GM12878 (cell line): ENCODE measurements around the gene ATF7. TPM values are rescaled to one million over a fixed set of nuclear protein-coding genes. Genes with fewer than 3 reads are reported as not detected.

Experiments used
- ATAC-seq: fragments of 200-7000 bp; cut with Tn5 transposase; 3 replicates; pipeline ENCODE4 v1.9.1; 2020; ENCODE audit warnings: mild to moderate bottlenecking, moderate library complexity
- BruUV-seq: library from RNA; stranded (reverse); fragments of 400-500 nt; replicated peaks from 2 replicates; lab custom pipeline; 2021; lab: Mats Ljungman, UMichigan
- CTCF ChIA-PET: fragments of 300-600 bp; sonication (Branson Sonifier 250); formaldehyde crosslinking; extraction: SDS; loops from one replicate; lab custom pipeline; 2021; ENCODE audit warnings: inconsistent platforms; lab: Yijun Ruan, JAX
- POLR2A ChIA-PET: fragments of 350-600 bp; formaldehyde crosslinking; extraction: SDS; loops from one replicate; lab custom pipeline; 2021; ENCODE audit warnings: inconsistent platforms; lab: Charles Lee
- RAD21 ChIA-PET: fragments of 300-600 bp; sonication (Branson Sonifier 250); formaldehyde crosslinking; loops from one replicate; lab custom pipeline; 2023; ENCODE audit warnings: antibody characterized with exemption; ENCODE audit not compliant: unreplicated experiment; lab: Charles Lee
- SMC1A ChIA-PET: fragments of 300-600 bp; sonication (Branson Sonifier 250); formaldehyde crosslinking; loops from one replicate; lab custom pipeline; 2023; ENCODE audit not compliant: unreplicated experiment, uncharacterized antibody; lab: Charles Lee
- DNase-seq: peaks from one replicate; pipeline ENCODE4 v3.0.0-alpha.2; 2011; ENCODE audit warnings: low read depth, low spot score
- FAIRE-seq: peaks from 3 replicates; lab custom pipeline; 2011; peaks lifted over from hg19 to GRCh38; lab: Jason Lieb, UNC
- H2AFZ ChIP-seq: 2 replicates; pipeline ENCODE4 v1.6.0; 2011; ENCODE audit warnings: low read depth, low read length, control low read depth; ENCODE audit not compliant: control insufficient read depth
- H3K27ac ChIP-seq: 2 replicates; pipeline ENCODE4 v1.5.1; 2011; ENCODE audit warnings: control low read depth; ENCODE audit not compliant: control insufficient read depth, insufficient read depth
- H3K27me3 ChIP-seq, 2 experiments: replicated peaks in 1 of 2; 2 replicates each; pipeline versions ENCODE4 v1.6.0 to v1.6.1; 2011; ENCODE audit warnings: low read length in 1 of 2; ENCODE audit not compliant: control insufficient read depth in 2 of 2, insufficient read depth in 2 of 2
- H3K36me3 ChIP-seq, 2 experiments: 2 replicates each; pipeline ENCODE4 v1.5.1; 2011; ENCODE audit warnings: low read length in 1 of 2; ENCODE audit not compliant: control insufficient read depth in 2 of 2, insufficient read depth in 2 of 2
- H3K4me1 ChIP-seq: 2 replicates; pipeline ENCODE4 v1.6.1; 2011; ENCODE audit warnings: mild to moderate bottlenecking, low read length, moderate library complexity, mixed read lengths; ENCODE audit not compliant: control insufficient read depth, insufficient read depth
- H3K4me2 ChIP-seq: 2 replicates; pipeline ENCODE4 v1.6.0; 2011; ENCODE audit warnings: control low read depth; ENCODE audit not compliant: control insufficient read depth, insufficient read depth
- H3K4me3 ChIP-seq: fragments of 200-600 bp; sonication (generic); 2 replicates; pipeline ENCODE4 v1.5.1; 2016
- H3K79me2 ChIP-seq: 2 replicates; pipeline ENCODE4 v1.6.0; 2011; ENCODE audit warnings: low read length; ENCODE audit not compliant: control insufficient read depth, insufficient read depth
- H3K9ac ChIP-seq: 2 replicates; pipeline ENCODE4 v1.8.0; 2011; ENCODE audit warnings: low read length, control low read depth, mixed read lengths; ENCODE audit not compliant: control insufficient read depth, insufficient read depth
- H3K9me3 ChIP-seq: replicated peaks from 3 replicates; pipeline ENCODE4 v1.5.1; 2011; ENCODE audit warnings: mild to moderate bottlenecking, low read length; ENCODE audit not compliant: control insufficient read depth, insufficient read depth
- H4K20me1 ChIP-seq: 2 replicates; pipeline ENCODE4 v1.6.0; 2011; ENCODE audit not compliant: control insufficient read depth, insufficient read depth
- ASH2L ChIP-seq: fragments of 300-600, 200-600 bp; sonication (generic); IDR thresholded peaks from 2 replicates; pipeline ENCODE4 v1.6.1; 2017; ENCODE audit warnings: low read depth, mild to moderate bottlenecking, borderline replicate concordance
- CHD2 ChIP-seq: IDR thresholded peaks from 2 replicates; pipeline ENCODE4 v1.6.1; 2011; ENCODE audit warnings: low read depth, low read length, improper control_type of control experiment, borderline replicate concordance
- JUND ChIP-seq: IDR thresholded peaks from 2 replicates; pipeline ENCODE4 v1.6.1; 2012; ENCODE audit warnings: low read depth, mild to moderate bottlenecking, low read length, improper control_type of control experiment, moderate library complexity
- NBN ChIP-seq: fragments of 450-650 bp; IDR thresholded peaks from 2 replicates; pipeline ENCODE4 v1.6.1; 2016
- RAD21 ChIP-seq: IDR thresholded peaks from 2 replicates; pipeline ENCODE4 v1.6.1; 2011; ENCODE audit warnings: mild to moderate bottlenecking, low read depth, low read length, moderate library complexity; ENCODE audit not compliant: insufficient read depth
- RB1 ChIP-seq: fragments of 450-650 bp; formaldehyde crosslinking; IDR thresholded peaks from 2 replicates; pipeline ENCODE4 v1.6.1; 2017; ENCODE audit warnings: mild to moderate bottlenecking, borderline replicate concordance
- RUNX3 ChIP-seq: IDR thresholded peaks from 2 replicates; pipeline ENCODE4 v1.6.1; 2012; ENCODE audit warnings: low read length, inconsistent platforms
- SMAD5 ChIP-seq: IDR thresholded peaks from 2 replicates; pipeline ENCODE4 v1.6.1; 2016; ENCODE audit warnings: antibody characterized with exemption, low read depth
- SMARCA5 ChIP-seq: fragments of 450-650 bp; IDR thresholded peaks from 2 replicates; pipeline ENCODE4 v1.6.1; 2017; ENCODE audit warnings: mild to moderate bottlenecking
- YY1 ChIP-seq: IDR thresholded peaks from 2 replicates; pipeline ENCODE4 v1.6.1; 2011; ENCODE audit warnings: low read depth, mild to moderate bottlenecking, low read length
- ZNF24 ChIP-seq: fragments of 450-650 bp; IDR thresholded peaks from 2 replicates; pipeline ENCODE4 v1.6.1; 2017; ENCODE audit warnings: antibody characterized with exemption, mild to moderate bottlenecking
- ZNF384 ChIP-seq: IDR thresholded peaks from 2 replicates; pipeline ENCODE4 v1.6.1; 2012; ENCODE audit warnings: low read depth, mild to moderate bottlenecking, low read length, improper control_type of control experiment, borderline replicate concordance
- WGBS: methylation state at CpG from one replicate; pipeline ENCODE4 v1.1.6; 2016; ENCODE audit warnings: low lambda C conversion rate; ENCODE audit not compliant: insufficient replicate concordance, insufficient coverage; ENCODE audit errors: missing lambda C conversion rate; 5-methylcytosine and 5-hydroxymethylcytosine counted together
- in situ Hi-C: fragments of 300-500 bp; cut with MboI; formaldehyde crosslinking; loops from 9 replicates; pipeline ENCODE4 v1.14.3; 2018; ENCODE audit warnings: mixed read lengths
- intact Hi-C: fragments of 100-400 bp; cut with micrococcal nuclease; formaldehyde crosslinking; loops from one replicate; pipeline ENCODE4 v1.14.2; 2022; ENCODE audit not compliant: unreplicated experiment
- polyA plus RNA-seq, 11 experiments: library from polyadenylated mRNA; depleted of rRNA in 4 of 11; unstranded in 6 of 11; stranded (reverse) in 5 of 11; fragments of >200 nt; fragmentation: Nextera tagmentation in 4 of 11; fragmentation: Illumina TruSeq in 1 of 11; extraction: Ambion mirVana in 4 of 11; extraction: Trizol in 1 of 11; gene quantifications; 1 replicate in 1 of 11; 2 replicates in 10 of 11; pipeline versions ENCODE4 v1.2.1 to v1.2.3, GENCODE V29; 2011 to 2016; ENCODE audit warnings: inconsistent platforms in 2 of 11, missing spikeins in 2 of 11, low read depth in 1 of 11
- total RNA-seq, 4 experiments: library from RNA; depleted of rRNA in 3 of 4; stranded (reverse); fragments of >200 nt in 3 of 4; fragmentation: Illumina TruSeq in 1 of 4; extraction: Trizol in 1 of 4; gene quantifications; 2 replicates each; pipeline versions ENCODE4 v1.2.1 to v1.2.3, GENCODE V29; 2013 to 2021
- TF ChIP-seq, protein P1 (sequence below): IDR thresholded peaks from 2 replicates; pipeline ENCODE4 v1.6.1; 2011; ENCODE audit warnings: low read depth, low read length, improper control_type of control experiment, borderline replicate concordance
- TF ChIP-seq, protein P2 (sequence below): fragments of 450-650 bp; IDR thresholded peaks from 2 replicates; pipeline ENCODE4 v1.6.1; 2017; ENCODE audit warnings: mild to moderate bottlenecking, low read depth, inconsistent platforms; ENCODE audit not compliant: poor library complexity, severe bottlenecking
- TF ChIP-seq, protein P3 (sequence below): fragments of 450-650 bp; IDR thresholded peaks from 2 replicates; pipeline ENCODE4 v1.6.1; 2016; ENCODE audit warnings: mild to moderate bottlenecking
- TF ChIP-seq, protein P4 (sequence below), 3 experiments: IDR thresholded peaks in 2 of 3; conservative IDR thresholded peaks in 1 of 3; 2 replicates each; pipeline ENCODE4 v1.5.1; 2011; ENCODE audit warnings: low read depth in 3 of 3, low read length in 3 of 3, mild to moderate bottlenecking in 3 of 3, control low read depth in 2 of 3, moderate library complexity in 2 of 3, inconsistent platforms in 1 of 3, mixed read lengths in 1 of 3; ENCODE audit not compliant: control insufficient read depth in 2 of 3, insufficient read depth in 1 of 3; ENCODE audit errors: extremely low read depth in 1 of 3

The ATF7 gene
- total and polyA plus RNA-seq, 10 of the 15 experiments (the other 5 are each of a cell fraction or from before 2014, with no cell fraction given): 9.1 to 30.7 (median 21.8) TPM

DNA sequence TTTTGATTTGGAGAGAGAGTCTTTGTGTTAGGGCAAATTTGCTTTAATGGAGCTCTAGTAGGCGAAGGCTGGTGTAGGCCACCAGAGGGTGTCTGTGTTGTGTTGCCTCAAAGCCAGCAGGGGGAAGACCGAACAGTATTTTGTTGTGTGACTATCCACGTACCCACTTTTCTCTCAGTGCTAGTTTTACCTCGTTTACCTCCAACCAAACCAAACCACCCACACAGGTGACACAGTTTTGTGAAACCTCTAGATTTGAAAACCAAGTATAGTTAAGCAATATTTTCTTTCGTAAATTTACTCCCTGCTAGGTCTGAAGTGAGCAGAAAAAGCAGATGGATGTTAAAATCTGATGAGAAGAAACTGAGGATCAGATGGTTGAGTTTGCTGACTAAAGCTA is 82.6 kb downstream of the ATF7 start:
- in situ Hi-C loops: loop anchor here (5.0 kb wide), 2 partner anchors 134 to 199 kb away; partner anchors contain the start of gene ATP5MC2
- Histone ChIP-seq H2AFZ (peak overlapping the region; percentile 25), H3K36me3 (peaks cover 1 to 20% of the 10 kb centered on the region in 2 experiments), H3K9me3 (no peaks in the 10 kb centered on the region), H3K4me1 (peaks cover 4% of the 10 kb centered on the region; the same call in 1 of the 2 replicates), H3K4me2 (no peak overlapping the region), H3K27me3 (no peaks in the 10 kb centered on the region), H3K4me3 (no peak overlapping the region), H3K9ac (peak overlapping the region; percentile 23; the same call in 1 of the 2 replicates), H3K79me2 (no peaks in the 10 kb centered on the region), H3K27ac (peak overlapping the region; percentile 34; the same call in 1 of the 2 replicates), H4K20me1 (no peaks in the 10 kb centered on the region)
- ChIA-PET CTCF (interaction anchor here (0.6 to 6.2 kb wide), 57 partner anchors 8 to 213 kb away, joined by 3 to 189 read pairs (median 6); partner anchors contain the start of genes ATF7, ATP5MC2, CISTR and TARBP2), RAD21 (interaction anchor here (0.6 to 4.3 kb wide), 35 partner anchors 8 to 214 kb away, joined by 3 to 140 read pairs (median 4); partner anchors contain the start of genes ATF7, ATP5MC2 and CISTR), POLR2A (interaction anchor here (0.5 to 4.2 kb wide), 8 partner anchors 8 to 200 kb away, joined by 3 to 35 read pairs (median 4); partner anchors contain the start of gene ATP5MC2), SMC1A (interaction anchor here (0.7 to 4.2 kb wide), 37 partner anchors 8 to 214 kb away, joined by 3 to 112 read pairs (median 6); partner anchors contain the start of gene ATP5MC2)
- peak; percentile 99 for ATAC-seq
- no TSS peak for BruUV-seq
- 39% methylated on average over 5 of the region's 5 CpGs for WGBS
- intact Hi-C loops: loop anchor here (1.0 to 2.0 kb wide), 4 partner anchors 35 to 203 kb away; partner anchors contain the start of gene ATP5MC2
- peak; percentile 53 for DNase-seq
- peak; percentile 89 for FAIRE-seq
- peak; percentile 90 for TF ChIP-seq RAD21
- TF ChIP-seq, protein P1, sequence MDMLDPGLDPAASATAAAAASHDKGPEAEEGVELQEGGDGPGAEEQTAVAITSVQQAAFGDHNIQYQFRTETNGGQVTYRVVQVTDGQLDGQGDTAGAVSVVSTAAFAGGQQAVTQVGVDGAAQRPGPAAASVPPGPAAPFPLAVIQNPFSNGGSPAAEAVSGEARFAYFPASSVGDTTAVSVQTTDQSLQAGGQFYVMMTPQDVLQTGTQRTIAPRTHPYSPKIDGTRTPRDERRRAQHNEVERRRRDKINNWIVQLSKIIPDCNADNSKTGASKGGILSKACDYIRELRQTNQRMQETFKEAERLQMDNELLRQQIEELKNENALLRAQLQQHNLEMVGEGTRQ: no peak
- peak; percentile 66; the same call in 1 of the 2 replicates for TF ChIP-seq SMARCA5
- TF ChIP-seq YY1: peak; percentile 77; the same call in 1 of the 2 replicates
- 0 out of 2 replicates have a peak, but pooled peaks have one; percentile 46 for TF ChIP-seq RB1
- no peak for TF ChIP-seq CHD2
- TF ChIP-seq, protein P2, sequence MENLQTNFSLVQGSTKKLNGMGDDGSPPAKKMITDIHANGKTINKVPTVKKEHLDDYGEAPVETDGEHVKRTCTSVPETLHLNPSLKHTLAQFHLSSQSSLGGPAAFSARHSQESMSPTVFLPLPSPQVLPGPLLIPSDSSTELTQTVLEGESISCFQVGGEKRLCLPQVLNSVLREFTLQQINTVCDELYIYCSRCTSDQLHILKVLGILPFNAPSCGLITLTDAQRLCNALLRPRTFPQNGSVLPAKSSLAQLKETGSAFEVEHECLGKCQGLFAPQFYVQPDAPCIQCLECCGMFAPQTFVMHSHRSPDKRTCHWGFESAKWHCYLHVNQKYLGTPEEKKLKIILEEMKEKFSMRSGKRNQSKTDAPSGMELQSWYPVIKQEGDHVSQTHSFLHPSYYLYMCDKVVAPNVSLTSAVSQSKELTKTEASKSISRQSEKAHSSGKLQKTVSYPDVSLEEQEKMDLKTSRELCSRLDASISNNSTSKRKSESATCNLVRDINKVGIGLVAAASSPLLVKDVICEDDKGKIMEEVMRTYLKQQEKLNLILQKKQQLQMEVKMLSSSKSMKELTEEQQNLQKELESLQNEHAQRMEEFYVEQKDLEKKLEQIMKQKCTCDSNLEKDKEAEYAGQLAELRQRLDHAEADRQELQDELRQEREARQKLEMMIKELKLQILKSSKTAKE: peak; percentile 51
- TF ChIP-seq RUNX3: peak; percentile 42
- 0 out of 2 replicates have a peak, but pooled peaks have one; percentile 34 for TF ChIP-seq ZNF24
- no peak for TF ChIP-seq JUND
- TF ChIP-seq, protein P3, sequence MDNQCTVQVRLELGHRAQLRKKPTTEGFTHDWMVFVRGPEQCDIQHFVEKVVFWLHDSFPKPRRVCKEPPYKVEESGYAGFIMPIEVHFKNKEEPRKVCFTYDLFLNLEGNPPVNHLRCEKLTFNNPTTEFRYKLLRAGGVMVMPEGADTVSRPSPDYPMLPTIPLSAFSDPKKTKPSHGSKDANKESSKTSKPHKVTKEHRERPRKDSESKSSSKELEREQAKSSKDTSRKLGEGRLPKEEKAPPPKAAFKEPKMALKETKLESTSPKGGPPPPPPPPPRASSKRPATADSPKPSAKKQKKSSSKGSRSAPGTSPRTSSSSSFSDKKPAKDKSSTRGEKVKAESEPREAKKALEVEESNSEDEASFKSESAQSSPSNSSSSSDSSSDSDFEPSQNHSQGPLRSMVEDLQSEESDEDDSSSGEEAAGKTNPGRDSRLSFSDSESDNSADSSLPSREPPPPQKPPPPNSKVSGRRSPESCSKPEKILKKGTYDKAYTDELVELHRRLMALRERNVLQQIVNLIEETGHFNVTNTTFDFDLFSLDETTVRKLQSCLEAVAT: peak; percentile 48; the same call in 1 of the 2 replicates
- TF ChIP-seq, protein P4, sequence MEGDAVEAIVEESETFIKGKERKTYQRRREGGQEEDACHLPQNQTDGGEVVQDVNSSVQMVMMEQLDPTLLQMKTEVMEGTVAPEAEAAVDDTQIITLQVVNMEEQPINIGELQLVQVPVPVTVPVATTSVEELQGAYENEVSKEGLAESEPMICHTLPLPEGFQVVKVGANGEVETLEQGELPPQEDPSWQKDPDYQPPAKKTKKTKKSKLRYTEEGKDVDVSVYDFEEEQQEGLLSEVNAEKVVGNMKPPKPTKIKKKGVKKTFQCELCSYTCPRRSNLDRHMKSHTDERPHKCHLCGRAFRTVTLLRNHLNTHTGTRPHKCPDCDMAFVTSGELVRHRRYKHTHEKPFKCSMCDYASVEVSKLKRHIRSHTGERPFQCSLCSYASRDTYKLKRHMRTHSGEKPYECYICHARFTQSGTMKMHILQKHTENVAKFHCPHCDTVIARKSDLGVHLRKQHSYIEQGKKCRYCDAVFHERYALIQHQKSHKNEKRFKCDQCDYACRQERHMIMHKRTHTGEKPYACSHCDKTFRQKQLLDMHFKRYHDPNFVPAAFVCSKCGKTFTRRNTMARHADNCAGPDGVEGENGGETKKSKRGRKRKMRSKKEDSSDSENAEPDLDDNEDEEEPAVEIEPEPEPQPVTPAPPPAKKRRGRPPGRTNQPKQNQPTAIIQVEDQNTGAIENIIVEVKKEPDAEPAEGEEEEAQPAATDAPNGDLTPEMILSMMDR (IDR thresholded peaks at IDR 0.05 in 2 of 3, conservative IDR thresholded peaks at IDR 0.05 in 1 of 3; ENCODE audit: control insufficient read depth in 2 of 3, extremely low read depth in 1 of 3, insufficient read depth in 1 of 3, low read depth in 3 of 3, low read length in 3 of 3): peak; percentile 85 to 99 (median 88); a peak in 5 of 6 replicates
- TF ChIP-seq NBN: 0 out of 2 replicates have a peak, but pooled peaks have one; percentile 34
- TF ChIP-seq ASH2L: no peak
- no peak for TF ChIP-seq ZNF384
- no peak for TF ChIP-seq SMAD5
